Activated CD4-positive, alpha-beta T cell treated with anti-CD3 and anti-CD28 coated beads, Interleukin-10, Interleukin-2, amounts not matched to agents 100 ng/mL and 50 ng/mL, durations not matched to agents 16 hours and 8 hours (primary cell): Measurements from ENCODE around the gene SLCO2B1.

Experiments
- DNase-seq: peaks from one replicate; pipeline ENCODE4 v3.0.0-alpha.2; 2020

SLCO2B1 gene

DNA sequence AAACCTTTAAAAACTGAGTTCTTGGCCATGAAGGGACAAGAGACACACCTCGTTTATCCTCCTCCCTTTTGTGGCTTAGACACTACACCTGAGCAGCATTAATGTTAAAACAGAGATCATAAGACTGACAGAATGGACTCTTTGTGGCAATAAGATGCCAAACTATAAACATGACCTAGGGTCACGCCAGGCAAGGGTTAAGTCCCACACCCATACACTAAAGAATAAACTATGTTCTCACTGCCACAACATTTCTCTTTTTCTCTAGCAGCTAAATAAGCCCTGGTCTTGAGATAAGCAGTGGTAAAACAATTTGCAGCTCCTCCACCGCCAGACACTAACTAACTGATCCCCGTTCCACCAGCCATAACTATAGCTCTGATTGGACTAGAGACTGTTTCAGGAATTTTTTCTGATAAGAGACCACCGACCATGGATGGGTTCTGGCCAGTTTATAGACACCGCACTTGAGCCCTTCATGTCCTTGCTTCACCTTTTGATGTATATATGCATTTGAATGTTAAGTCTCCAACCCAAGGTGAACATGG lies 4.9 kb upstream of the SLCO2B1 start:
- no peak for DNase-seq

DNA sequence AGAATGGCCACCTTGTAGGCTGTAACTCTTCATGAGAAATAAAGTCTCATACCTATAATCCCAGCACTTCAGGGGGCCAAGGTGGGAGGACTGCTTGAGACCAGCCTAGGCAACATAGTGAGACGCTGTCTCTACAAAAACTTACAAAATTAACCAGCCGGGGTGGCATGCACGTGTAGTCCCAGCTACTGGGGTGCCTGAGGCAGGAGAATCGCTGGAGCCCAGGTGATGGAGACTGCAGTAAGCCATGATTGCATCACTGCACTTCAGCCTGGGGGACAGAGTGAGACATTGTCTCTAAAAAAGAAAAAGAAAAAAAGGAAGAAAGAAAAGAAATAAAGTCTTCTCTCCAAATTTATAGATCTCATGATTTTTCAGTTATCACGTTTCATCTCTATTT lies 4.2 kb upstream of the SLCO2B1 start:
- DNase-seq: no peak

DNA sequence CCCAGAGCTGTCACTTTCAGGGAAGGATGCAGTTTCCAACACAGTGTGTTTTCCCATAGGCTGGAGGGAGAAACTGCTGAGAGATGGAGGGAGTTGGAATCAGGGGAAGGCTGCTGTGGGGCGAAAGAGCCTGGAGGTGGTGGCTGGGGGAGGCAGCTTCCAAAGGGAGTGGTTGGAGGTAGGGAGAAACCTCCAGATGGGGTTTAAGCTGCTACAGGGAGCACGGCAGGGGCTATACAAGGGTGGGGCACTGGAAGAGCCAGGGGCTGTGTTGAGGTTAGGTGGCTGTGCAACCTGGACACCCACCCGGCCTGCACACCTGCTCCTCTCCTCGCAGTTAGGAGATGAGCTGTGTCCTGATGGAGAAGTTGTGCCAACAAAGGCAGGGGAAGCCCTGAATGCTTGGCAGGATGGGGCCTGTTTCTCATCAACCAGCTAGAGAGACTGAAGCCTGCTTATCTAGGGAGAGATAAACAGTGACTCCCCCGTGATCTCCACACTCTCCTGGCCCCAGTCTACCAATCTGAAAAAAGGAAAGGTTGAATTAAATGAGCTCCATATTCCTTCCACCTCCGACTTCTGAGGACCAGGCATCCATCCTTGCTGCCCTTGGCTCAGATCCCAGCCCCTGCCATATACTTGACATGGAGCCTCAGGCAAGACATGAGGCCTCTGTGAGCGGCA lies 3.6 kb upstream of the SLCO2B1 start:
- DNase-seq: no peak

DNA sequence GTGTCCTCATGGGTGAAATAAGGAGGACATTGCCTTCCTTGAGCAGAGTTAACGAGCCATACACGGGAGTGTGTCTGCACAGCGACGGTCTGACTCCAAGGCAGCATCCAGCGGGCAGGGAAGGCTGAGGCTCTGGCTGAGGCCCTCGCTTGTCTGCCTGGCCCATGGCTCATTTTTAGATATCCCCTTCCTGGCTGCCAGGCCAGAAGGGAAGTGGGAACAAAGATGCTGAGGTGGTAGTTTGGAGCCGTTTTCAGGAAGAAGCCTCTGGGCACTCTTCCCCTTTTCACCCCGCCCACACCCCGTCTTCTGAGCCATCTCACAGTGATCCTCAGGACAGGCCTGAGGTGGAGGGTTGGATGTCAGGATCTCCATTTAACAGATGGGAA lies 3.0 kb upstream of the SLCO2B1 start:
- DNase-seq: no peak

- peak; percentile 51 for DNase-seq
Observed at GRCh38 chr11:75148436-75148983, 2.4 kb upstream of the SLCO2B1 start.

- no peak for DNase-seq
Observed at GRCh38 chr11:75149766-75150465, 991 bp upstream of the SLCO2B1 start.

GRCh38 chr11:75151346-75152047 lies 590 bp downstream of the SLCO2B1 start:
- DNase-seq: no peak

DNA sequence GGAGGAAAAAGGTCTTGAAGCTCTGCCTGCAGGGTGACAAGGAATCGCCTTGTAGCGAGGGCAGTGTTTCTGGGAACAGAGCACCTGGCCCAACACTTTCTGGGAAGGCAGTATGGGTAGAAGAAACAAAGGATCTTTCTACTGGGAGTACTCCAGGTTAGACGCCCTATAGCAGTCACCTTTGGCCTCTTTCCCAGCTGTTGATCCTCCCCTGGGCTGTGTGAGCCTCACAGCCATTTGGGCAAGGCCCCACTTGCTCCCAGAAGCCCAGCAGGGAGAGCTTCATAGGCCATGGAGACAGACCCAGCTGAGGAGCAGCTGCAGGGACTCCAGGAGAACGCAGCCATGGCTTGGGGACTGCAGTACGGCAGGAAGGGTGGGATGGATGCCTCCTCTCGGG lies 1.2 kb downstream of the SLCO2B1 start:
- no peak for DNase-seq

DNA sequence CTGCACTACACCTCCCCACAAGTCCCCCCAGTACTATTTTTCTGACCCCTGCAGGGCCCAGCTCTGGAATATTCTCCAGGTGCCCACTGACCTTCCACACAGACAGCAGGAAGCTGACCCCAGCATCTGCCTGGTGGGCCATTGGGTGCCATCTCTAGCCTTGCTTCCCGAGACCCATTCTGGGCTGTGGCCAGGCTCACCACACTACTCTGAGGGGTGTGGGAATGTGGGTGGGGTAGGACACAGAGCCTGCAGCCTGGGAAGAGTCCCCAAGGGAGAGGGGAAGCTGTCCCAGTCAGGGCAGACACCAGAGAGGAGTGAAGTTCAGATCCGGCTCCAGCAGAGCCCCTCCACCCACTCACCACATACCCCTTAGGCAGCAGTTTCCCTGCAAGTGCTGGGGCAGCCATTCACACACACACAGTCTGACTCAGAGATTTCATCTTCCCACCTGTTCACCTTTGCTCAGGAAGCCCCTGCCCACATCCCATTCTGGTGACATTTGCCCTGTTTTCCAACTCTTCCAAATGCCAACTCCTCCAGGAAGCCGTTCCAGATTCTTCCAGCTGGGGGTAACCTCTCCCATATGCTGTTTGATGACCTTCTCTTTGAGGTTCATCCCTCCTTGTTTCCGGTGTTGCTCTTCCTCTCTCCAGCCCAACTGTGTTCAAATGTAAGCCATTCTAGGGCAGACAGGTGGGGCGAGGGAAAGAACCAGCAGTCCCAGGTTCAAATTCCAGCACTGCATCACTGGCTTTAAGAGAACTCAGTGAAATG lies 1.9 kb downstream of the SLCO2B1 start:
- no peak for DNase-seq

DNA sequence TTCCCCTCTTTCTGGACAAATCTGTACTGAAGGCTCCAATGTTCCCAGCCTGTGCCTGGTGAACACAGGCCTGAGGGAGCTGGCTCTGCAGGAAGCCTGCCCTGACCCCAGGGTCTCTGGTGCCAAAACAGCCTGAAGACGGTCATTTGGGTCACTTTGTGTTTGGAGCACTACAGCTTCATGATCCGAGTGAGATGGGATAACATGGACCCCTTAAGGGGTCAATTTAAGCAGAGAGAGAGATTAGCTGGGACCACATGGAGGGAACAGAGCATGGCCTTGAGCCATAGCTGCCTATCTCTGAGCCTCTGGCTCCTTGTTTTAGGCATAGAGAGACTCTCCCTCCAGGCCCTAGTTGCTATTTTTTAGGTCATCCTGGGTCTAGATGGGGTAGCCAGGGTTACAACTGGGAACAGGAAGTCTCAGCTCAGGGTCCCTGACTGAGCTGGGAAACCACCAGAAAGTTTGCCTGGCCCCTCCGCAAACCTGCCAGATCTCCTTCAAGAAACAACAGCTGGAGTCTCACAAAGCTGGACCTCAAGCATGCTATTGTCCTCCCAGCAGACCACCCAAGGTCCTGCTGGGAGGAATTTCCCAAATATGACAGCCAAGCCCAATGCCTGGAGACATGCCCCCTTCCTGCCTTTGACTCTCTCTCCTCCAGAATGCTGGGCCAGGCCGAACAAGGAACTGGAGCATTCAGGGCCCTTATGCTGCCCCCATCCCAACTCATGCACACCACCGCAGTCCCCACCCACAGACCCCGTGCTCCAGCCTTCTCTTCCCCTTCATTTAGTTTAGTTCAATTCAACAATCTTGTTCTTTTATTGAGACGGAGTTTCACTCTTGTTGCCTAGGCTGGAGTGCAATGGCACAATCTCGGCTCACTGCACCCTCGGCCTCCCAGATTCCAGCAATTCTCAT lies 4.0 kb downstream of the SLCO2B1 start:
- DNase-seq: no peak

- no peak for DNase-seq
Observed at GRCh38 chr11:75155570-75156422, 4.9 kb downstream of the SLCO2B1 start.

GRCh38 chr11:75158241-75158640 lies 7.3 kb downstream of the SLCO2B1 start:
- DNase-seq: no peak

DNA sequence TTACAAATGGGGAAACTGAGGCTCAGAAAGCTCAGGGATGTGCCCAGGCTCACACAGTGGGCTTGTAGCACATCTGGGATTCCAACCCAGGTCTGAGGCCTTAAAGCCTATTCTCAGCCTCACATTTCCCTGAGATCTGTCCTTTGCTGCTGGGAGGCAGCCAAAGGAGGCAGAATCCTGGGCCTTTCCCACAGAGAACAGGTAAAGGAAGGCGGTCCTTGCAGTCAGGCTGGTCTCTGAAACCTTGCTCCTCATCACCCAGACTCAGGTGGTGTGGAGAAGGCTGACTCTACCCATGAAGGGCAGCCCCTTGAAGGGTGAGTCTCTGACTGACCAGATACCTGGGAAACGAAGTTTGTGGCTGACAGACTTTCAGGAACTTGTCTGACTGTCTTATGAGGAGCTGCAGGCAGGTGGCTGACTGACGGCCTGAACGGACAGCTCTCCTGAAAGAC lies 7.8 kb downstream of the SLCO2B1 start:
- DNase-seq: no peak

DNA sequence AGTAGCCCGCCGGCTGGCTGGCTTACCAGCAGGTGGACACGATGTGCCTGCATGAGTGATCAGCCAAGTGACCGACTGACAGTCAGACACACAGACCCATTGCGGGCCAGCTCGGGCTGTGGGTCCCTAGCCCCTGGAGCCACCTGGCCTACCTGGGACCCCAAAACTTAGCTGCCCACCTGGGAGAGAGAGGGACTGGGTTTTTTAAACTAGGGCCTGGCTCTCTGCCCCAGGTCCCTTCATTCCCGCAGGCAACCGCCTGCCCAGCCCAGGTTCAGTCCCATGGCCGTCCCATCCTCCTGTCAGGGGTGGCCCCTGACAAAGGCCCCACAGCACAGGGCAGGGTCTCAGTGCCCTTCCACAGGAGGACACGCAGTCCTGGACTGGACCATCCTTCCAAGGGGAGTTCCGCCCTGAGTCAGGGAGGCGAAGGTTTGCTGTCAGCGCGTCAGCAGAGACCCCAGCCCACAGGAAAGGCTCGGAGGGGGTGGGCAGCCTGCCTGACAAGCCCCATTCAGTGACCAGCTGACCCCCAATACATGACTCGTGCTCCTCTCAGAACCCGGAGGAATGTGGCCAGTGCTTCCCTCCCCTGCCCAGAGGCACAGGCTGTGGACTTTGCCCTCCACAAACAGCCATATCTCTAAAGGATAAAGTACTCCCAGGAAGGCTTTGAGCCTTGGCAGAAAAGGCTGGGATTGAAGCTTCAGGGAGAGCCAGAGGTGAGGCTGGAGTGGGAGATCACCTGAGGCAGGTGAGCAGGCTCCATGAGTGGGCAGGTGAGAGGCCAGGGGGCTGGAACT lies 8.4 kb downstream of the SLCO2B1 start:
- DNase-seq: no peak

GRCh38 chr11:75160220-75160757 lies 9.4 kb downstream of the SLCO2B1 start:
- no peak for DNase-seq

DNA sequence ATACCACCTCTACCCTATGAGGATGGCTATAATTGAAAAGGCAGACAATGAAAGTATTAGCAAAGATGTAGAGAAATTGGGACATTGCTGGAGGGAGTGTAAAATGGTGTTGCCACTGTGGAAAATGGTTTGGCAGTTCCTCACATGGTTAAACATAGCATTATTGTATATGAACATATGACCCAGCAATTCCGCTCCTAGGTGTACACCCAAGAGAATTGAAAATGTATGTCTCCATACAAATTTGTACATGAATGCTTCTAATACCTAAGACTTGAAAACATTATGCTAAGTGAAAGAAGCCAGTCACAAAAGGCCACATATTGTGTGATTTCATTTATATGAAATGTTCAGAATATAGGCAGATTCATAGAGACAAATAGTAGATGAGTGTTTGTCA lies 10.0 kb downstream of the SLCO2B1 start:
- DNase-seq: no peak

DNA sequence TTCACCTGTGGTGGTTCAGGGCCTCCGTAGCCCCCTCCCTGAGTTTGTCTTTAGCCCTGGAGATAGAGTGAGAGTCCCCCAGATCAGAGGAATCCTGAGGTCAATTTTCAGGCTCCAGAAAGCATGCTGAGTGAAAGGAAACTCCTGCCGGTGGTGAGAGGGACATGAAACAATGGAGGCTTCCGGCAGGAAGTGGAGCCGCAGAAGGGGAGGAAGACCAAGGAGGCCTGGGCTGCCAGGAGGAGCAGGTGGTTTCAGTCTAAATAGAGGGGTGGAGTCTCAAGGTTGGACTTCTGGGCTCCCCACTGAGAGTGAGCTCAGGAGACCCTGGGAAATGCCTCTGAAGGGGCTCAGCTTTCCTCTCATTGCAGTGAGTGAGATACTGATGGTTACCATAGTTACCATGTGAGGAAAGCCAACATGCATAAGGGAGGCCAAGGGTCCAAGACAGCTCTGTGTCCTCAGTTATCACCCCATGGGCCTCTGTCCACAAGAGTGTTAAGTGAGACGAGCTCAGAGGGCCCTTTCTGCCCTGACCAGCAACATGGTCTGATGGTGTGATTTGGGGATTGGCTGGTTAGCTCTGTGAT lies 10.7 kb downstream of the SLCO2B1 start:
- DNase-seq: no peak

- DNase-seq: no peak
Observed at GRCh38 chr11:75162954-75163353, 12.0 kb downstream of the SLCO2B1 start.
